Muscle of leg (tissue), 11 donors: ENCODE measurements around the gene KIF18B. TPM values are rescaled to one million over a fixed set of nuclear protein-coding genes. Genes with fewer than 3 reads are reported as not detected.

Experiments used
- DNase-seq: peaks from one replicate; pipeline ENCODE4 v3.0.0; 2013
- H3K27ac ChIP-seq: one replicate; pipeline ENCODE4 v1.5.1; 2013; ENCODE audit warnings: mild to moderate bottlenecking, low read length, control low read depth
- H3K27me3 ChIP-seq: one replicate; pipeline ENCODE4 v1.6.1; 2013; ENCODE audit warnings: low read length; ENCODE audit not compliant: control insufficient read depth, insufficient read depth
- H3K36me3 ChIP-seq: one replicate; pipeline ENCODE4 v1.6.1; 2013; ENCODE audit warnings: low read length; ENCODE audit not compliant: control insufficient read depth, insufficient read depth
- H3K4me1 ChIP-seq: one replicate; pipeline ENCODE4 v1.6.1; 2013; ENCODE audit warnings: low read length; ENCODE audit not compliant: control insufficient read depth, insufficient read depth
- H3K4me3 ChIP-seq: one replicate; pipeline ENCODE4 v1.5.1; 2013; ENCODE audit warnings: low read length, control low read depth
- H3K9me3 ChIP-seq: replicated peaks from 2 replicates; pipeline ENCODE4 v1.6.1; 2013; ENCODE audit warnings: low read depth, low read length; ENCODE audit not compliant: control insufficient read depth
- WGBS: methylation state at CpG from one replicate; pipeline ENCODE4 v1.1.5; 2013; ENCODE audit warnings: missing lambda C conversion rate; ENCODE audit not compliant: insufficient coverage; 5-methylcytosine and 5-hydroxymethylcytosine counted together
- polyA plus RNA-seq, 8 donors: library from polyadenylated mRNA; unstranded; fragments of 120-200 nt; gene quantifications; one replicate each; pipeline versions ENCODE4 v1.2.1 to v1.2.3, GENCODE V29; 2013; ENCODE audit warnings: inconsistent platforms in 1 of 8, low replicate concordance in 1 of 8; ENCODE audit not compliant: insufficient read length in 8 of 8, insufficient read depth in 1 of 8
- total RNA-seq: library from RNA; stranded (reverse); fragments of 120-200 nt; gene quantifications from one replicate; pipeline ENCODE4 v1.2.4, GENCODE V29; 2013

KIF18B gene
- total and polyA plus RNA-seq, 9 donors = 1.9 to 12.2 (median 8.4) TPM

- H3K9me3 ChIP-seq = no peaks in the 10 kb centered on the region
- no peak overlapping the region for H3K4me3 ChIP-seq
- H3K27ac ChIP-seq = no peak overlapping the region
- no peaks in the 10 kb centered on the region for H3K36me3 ChIP-seq
- H3K27me3 ChIP-seq = no peaks in the 10 kb centered on the region
- H3K4me1 ChIP-seq = peaks cover 80% of the 10 kb centered on the region
- 92% methylated on average over 31 of the region's 35 CpGs for WGBS
- no peak for DNase-seq
These were observed 43.3 kb downstream of the KIF18B start for GRCh38 chr17:44904001-44904984.

DNA sequence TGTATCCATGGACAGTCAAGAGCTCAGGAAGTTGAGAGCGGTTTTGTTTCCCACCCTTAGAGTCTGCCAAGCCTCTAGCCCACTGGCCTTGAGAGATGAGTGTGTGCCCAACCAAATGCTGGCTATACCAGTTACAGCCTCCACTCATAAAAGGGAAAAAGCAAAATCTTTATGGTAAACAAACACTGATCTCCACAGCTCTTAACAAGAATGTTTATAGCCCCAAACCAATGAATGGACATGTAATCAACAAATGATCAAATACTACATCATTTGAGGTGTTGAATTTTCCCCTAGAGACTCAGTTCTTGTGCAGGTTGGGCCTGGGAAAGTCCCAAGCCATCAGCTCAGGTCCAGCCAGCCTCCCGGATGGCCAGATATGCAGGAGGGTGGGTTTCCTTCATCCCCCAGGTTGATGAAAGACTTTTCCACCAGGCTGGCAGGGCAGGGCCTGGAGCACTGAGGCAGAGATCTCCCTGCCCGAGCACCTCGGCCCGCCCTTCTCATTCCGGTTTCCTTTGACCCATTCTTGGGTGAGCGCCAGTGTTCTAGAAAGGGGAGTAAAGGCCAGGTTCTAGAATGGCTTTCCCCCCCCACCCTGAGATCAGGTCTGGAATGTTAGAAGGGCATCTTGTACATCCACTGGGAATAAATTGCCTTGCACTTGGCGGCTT, 44.4 kb downstream of the KIF18B start:
- no peaks in the 10 kb centered on the region for H3K27me3 ChIP-seq
- no peak overlapping the region for H3K4me3 ChIP-seq
- no peak overlapping the region for H3K27ac ChIP-seq
- 54% methylated on average over 3 of the region's 8 CpGs for WGBS
- H3K36me3 ChIP-seq = no peaks in the 10 kb centered on the region
- H3K9me3 ChIP-seq = no peaks in the 10 kb centered on the region
- H3K4me1 ChIP-seq = peaks cover 83% of the 10 kb centered on the region
- no peak for DNase-seq

- H3K4me3 ChIP-seq = no peak overlapping the region
- no peaks in the 10 kb centered on the region for H3K27me3 ChIP-seq
- WGBS = 85% methylated on average over 15 of the region's 17 CpGs
- H3K9me3 ChIP-seq = no peaks in the 10 kb centered on the region
- no peaks in the 10 kb centered on the region for H3K36me3 ChIP-seq
- peaks cover 76% of the 10 kb centered on the region for H3K4me1 ChIP-seq
- DNase-seq = no peak
- no peak overlapping the region for H3K27ac ChIP-seq
These were observed 45.3 kb downstream of the KIF18B start for GRCh38 chr17:44902135-44902760.

DNA sequence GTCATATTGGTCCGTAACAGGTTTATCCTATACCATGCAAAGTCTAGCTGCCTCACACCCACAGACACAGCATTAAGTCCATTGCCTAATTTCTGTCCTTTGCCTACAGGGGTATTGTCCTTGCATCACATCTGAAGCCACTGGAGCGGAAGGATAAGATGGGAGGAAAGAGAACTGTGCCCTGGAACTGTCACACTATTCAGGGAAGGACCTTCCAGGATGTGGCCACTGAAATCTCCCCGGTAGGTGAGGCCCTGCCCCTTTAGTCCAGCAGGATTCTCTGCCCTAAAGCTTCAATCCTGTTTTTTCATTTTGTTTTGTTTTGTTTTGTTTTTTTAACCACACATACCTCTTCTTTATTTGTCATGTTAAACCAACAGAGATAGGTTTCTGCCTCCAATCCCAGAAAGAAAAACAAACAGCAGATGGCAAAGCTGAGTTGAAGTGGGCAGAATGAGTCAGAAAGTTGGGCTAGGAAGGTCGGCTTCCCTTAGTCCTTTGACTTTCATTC, 46.1 kb downstream of the KIF18B start:
- Histone ChIP-seq H3K4me1 (peaks cover 70% of the 10 kb centered on the region), H3K27ac (peak overlapping the region; percentile 21), H3K27me3 (no peaks in the 10 kb centered on the region), H3K36me3 (no peaks in the 10 kb centered on the region), H3K4me3 (no peak overlapping the region), H3K9me3 (no peaks in the 10 kb centered on the region)
- 80% methylated on average over 1 of the region's 4 CpGs for WGBS
- DNase-seq = no peak

DNA sequence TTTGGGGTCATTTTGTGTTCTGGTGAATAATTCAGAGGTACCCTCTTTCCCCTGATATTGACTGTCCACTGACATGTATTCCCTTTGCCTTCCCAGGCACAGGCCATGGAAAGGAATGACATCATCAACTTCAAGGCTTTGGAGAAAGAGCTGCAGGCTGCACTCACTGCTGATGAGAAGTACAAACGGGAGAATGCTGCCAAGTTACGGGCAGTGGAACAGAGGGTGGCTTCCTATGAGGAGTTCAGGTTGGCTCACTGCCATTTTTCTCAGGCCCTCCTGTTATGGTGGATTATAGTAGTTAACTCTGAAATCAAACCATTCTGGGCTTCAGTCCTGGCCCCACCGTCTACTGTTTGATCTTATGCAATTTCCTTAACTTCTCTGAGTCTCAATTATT, 46.7 kb downstream of the KIF18B start:
- no peaks in the 10 kb centered on the region for H3K27me3 ChIP-seq
- H3K27ac ChIP-seq = peak overlapping the region; percentile 29
- no peaks in the 10 kb centered on the region for H3K9me3 ChIP-seq
- peak; percentile 79 for DNase-seq
- H3K36me3 ChIP-seq = no peaks in the 10 kb centered on the region
- H3K4me3 ChIP-seq = no peak overlapping the region
- WGBS = 0% methylated on average over 1 of the region's 3 CpGs
- peaks cover 64% of the 10 kb centered on the region for H3K4me1 ChIP-seq

GRCh38 chr17:44899074-44899782, 48.3 kb downstream of the KIF18B start, which contains the start of gene EFTUD2:
Gene EFTUD2 (minus strand): TSS chr17:44899445. CDS start chr17:44894521, 4,924 bp downstream.
- Histone ChIP-seq H3K4me3 (peak within 1 kb of the TSS; percentile 71), H3K4me1 (peaks cover 47% of the 10 kb centered on the region), H3K27me3 (no peaks in the 10 kb centered on the region), H3K9me3 (no peaks in the 10 kb centered on the region), H3K36me3 (peaks cover 5% of the 10 kb centered on the region), H3K27ac (peak within 1 kb of the TSS; percentile 94)
- under 1% methylated on average over 50 of the region's 54 CpGs for WGBS
- peak; percentile 95 for DNase-seq

DNA sequence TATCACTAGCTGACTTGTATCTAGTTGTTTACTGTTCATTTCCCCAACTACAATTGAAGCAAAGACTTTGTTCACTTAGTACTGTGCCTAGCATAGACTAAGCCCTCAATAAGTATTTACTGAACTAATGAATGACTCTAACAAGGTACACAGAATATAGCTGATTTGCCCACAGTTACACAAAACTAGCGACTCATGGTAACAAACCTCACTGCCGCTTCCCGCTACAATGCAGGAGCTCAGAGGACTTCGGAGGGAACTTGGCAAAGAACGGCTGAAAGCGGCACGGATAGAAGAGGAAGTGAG, 48.9 kb downstream of the KIF18B start:
- H3K27me3 ChIP-seq = no peaks in the 10 kb centered on the region
- peaks cover 42% of the 10 kb centered on the region for H3K4me1 ChIP-seq
- H3K27ac ChIP-seq = peak overlapping the region; percentile 94
- no peaks in the 10 kb centered on the region for H3K9me3 ChIP-seq
- DNase-seq = peak; percentile 59
- peaks cover 9% of the 10 kb centered on the region for H3K36me3 ChIP-seq
- WGBS = no CpG with 5 or more reads among the region's 7 CpGs
- peak overlapping the region; percentile 71 for H3K4me3 ChIP-seq

DNA sequence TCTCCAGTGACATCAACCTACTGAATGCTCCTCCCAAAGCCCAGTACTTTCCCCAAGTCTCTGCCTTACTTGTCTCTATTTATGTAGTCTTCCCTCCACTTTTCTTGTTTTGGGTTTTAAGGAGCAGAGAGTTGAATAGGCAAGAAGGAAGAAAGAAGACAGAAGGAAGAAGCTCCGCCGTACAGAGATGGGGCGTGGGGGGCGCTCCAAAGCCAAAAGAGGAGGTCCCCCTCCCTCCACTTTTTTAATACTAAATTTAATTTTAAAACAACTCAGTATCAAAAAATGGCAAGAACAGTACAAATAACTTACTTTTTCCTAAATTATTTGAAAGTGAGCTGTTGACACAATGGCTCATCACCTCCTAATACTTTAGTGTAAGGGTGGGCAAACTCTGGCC, 52.9 kb downstream of the KIF18B start:
- no peak overlapping the region for H3K27ac ChIP-seq
- DNase-seq = no peak
- no peak overlapping the region for H3K4me3 ChIP-seq
- H3K27me3 ChIP-seq = no peaks in the 10 kb centered on the region
- peaks cover 6% of the 10 kb centered on the region for H3K4me1 ChIP-seq
- H3K36me3 ChIP-seq = peaks cover 16% of the 10 kb centered on the region
- no CpG with 5 or more reads among the region's 4 CpGs for WGBS
- no peaks in the 10 kb centered on the region for H3K9me3 ChIP-seq

DNA sequence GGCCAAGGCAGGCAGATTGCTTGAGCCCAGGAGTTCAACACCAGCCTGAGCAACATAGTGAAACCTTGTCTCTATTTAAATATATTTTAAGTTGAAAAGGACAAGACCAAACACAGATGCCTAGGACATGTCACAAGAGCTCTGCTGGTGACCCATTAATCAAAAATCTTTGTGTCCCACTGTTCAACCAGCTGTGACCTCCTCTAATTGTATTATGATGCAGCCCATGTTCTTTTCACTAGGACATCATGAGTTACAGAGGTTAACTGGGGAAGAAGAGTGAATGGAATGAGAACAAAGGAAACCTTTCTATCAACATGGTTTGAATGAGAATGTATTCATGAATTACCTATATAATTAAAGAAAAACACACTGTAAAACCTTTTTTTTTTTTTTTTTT, 55.3 kb downstream of the KIF18B start:
- no peak overlapping the region for H3K4me3 ChIP-seq
- peaks cover 31% of the 10 kb centered on the region for H3K36me3 ChIP-seq
- no peak for DNase-seq
- H3K4me1 ChIP-seq = no peaks in the 10 kb centered on the region
- no peaks in the 10 kb centered on the region for H3K27me3 ChIP-seq
- H3K27ac ChIP-seq = no peak overlapping the region
- no peaks in the 10 kb centered on the region for H3K9me3 ChIP-seq
